ENCODE measurements around the gene EIF4ENIF1. TPM values are rescaled to one million over a fixed set of nuclear protein-coding genes. Genes with fewer than 3 reads are reported as not detected.

Gene EIF4ENIF1
- total and polyA plus RNA-seq, 9 of the 15 experiments (the other 6 are each of a cell fraction or from before 2014, with no cell fraction given): 2.5 to 24.9 (median 15.8) TPM

- TF ChIP-seq VEZF1 (CRISPR knock-in tag; IDR thresholded peaks at IDR 0.05) (peak; percentile 86), NKRF (IDR thresholded peaks at IDR 0.05; ENCODE audit: borderline replicate concordance) (0 out of 2 replicates have a peak, but pooled peaks have one; percentile 75), NCOA2 (IDR thresholded peaks at IDR 0.05; ENCODE audit: partially characterized antibody in 2 of 2) (no peak), TAF9B (IDR thresholded peaks at IDR 0.05; ENCODE audit: partially characterized antibody) (peak; percentile 70), EGR1 (conservative IDR thresholded peaks at IDR 0.05) (peak; percentile 71), MTF1 (CRISPR knock-in tag; IDR thresholded peaks at IDR 0.05; ENCODE audit: borderline replicate concordance) (no peak), NFRKB (IDR thresholded peaks at IDR 0.05; ENCODE audit: low read depth) (0 out of 2 replicates have a peak, but pooled peaks have one; percentile 15), ZNF586 (CRISPR knock-in tag; conservative IDR thresholded peaks at IDR 0.05) (no peak), PRMT5 (CRISPR knock-in tag; IDR thresholded peaks at IDR 0.05) (no peak), ZFX (CRISPR knock-in tag; IDR thresholded peaks at IDR 0.05) (peak; percentile 95), HSF4 (CRISPR knock-in tag; IDR thresholded peaks at IDR 0.05; ENCODE audit: borderline replicate concordance) (no peak), HIVEP1 (CRISPR knock-in tag; IDR thresholded peaks at IDR 0.05) (0 out of 2 replicates have a peak, but pooled peaks have one; percentile 64), KDM2B (CRISPR knock-in tag; IDR thresholded peaks at IDR 0.05) (no peak), HCFC1 (IDR thresholded peaks at IDR 0.05; ENCODE audit: low read depth, low read length) (no peak; the same call in 1 of the 2 replicates)
- TF ChIP-seq, protein P1, sequence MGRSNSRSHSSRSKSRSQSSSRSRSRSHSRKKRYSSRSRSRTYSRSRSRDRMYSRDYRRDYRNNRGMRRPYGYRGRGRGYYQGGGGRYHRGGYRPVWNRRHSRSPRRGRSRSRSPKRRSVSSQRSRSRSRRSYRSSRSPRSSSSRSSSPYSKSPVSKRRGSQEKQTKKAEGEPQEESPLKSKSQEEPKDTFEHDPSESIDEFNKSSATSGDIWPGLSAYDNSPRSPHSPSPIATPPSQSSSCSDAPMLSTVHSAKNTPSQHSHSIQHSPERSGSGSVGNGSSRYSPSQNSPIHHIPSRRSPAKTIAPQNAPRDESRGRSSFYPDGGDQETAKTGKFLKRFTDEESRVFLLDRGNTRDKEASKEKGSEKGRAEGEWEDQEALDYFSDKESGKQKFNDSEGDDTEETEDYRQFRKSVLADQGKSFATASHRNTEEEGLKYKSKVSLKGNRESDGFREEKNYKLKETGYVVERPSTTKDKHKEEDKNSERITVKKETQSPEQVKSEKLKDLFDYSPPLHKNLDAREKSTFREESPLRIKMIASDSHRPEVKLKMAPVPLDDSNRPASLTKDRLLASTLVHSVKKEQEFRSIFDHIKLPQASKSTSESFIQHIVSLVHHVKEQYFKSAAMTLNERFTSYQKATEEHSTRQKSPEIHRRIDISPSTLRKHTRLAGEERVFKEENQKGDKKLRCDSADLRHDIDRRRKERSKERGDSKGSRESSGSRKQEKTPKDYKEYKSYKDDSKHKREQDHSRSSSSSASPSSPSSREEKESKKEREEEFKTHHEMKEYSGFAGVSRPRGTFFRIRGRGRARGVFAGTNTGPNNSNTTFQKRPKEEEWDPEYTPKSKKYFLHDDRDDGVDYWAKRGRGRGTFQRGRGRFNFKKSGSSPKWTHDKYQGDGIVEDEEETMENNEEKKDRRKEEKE (IDR thresholded peaks at IDR 0.05; ENCODE audit: borderline replicate concordance in 1 of 2, control insufficient read depth in 1 of 2, low read depth in 2 of 2, low read length in 1 of 2): 0 out of 4 replicates have a peak, but pooled peaks of 1 of the 2 experiments have one; percentile 38
- TF ChIP-seq, protein P2, sequence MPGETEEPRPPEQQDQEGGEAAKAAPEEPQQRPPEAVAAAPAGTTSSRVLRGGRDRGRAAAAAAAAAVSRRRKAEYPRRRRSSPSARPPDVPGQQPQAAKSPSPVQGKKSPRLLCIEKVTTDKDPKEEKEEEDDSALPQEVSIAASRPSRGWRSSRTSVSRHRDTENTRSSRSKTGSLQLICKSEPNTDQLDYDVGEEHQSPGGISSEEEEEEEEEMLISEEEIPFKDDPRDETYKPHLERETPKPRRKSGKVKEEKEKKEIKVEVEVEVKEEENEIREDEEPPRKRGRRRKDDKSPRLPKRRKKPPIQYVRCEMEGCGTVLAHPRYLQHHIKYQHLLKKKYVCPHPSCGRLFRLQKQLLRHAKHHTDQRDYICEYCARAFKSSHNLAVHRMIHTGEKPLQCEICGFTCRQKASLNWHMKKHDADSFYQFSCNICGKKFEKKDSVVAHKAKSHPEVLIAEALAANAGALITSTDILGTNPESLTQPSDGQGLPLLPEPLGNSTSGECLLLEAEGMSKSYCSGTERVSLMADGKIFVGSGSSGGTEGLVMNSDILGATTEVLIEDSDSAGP (CRISPR knock-in tag; IDR thresholded peaks at IDR 0.05): no peak
Observed at GRCh38 chr22:31399211-31400022, 90.2 kb downstream of the EIF4ENIF1 start, which contains the start of gene DRG1 (continued).
